OCI-LY3 (cell line): ENCODE measurements around the gene PGA3.
"Not testable (repeated sequence)": the region's sequence is repeated elsewhere in the genome, so short reads cannot be mapped to it uniquely, and the experiment has no call there.

Source experiments
- EZH2phosphoT487 ChIP-seq: fragments of 200-600 bp; shearing (Covaris generic); IDR thresholded peaks from 2 replicates; pipeline ENCODE4 v1.6.1; 2018; ENCODE audit warnings: antibody characterized with exemption, mixed run types, low read depth
- TF ChIP-seq, protein P1 (sequence below): fragments of 200-600, 300-600 bp; sonication (generic); IDR thresholded peaks from 2 replicates; pipeline ENCODE4 v1.5.1; 2014; ENCODE audit warnings: antibody characterized with exemption, low read length, low read depth

DNA sequence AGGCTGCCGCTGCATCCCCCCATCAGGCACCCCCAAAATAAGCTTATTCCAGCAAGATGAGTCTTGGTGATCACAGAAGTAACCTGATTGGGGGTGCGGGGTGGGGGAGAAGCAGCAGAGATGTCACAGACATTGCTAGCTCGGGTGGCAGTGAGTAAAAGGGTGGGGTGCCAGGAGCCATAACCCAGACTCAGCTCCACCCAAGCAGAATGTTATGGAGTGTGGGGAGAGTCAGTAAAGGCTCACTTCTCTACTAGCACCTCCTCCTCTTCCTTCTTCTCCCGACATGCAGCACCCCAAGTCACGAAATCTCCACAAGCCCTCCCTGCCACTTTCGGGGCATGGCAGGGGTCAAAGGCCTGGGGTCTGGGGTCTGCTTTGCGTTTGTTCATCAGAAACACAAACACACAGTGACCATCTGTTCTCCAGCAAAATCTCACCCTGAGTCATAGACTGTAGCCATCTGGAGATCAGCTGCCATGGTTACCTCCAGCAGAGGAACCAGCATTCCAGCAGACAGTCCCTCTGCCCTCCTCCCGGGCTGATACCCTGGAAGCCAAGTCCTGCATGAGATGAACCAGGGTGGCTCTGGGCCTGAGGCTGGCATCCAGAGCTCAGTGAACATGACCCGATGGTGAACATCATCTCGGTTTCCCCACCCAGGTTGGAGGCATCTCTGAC, 23.3 kb downstream of the PGA3 start:
- not testable (repeated sequence) for TF ChIP-seq EZH2phosphoT487
- TF ChIP-seq, protein P1, sequence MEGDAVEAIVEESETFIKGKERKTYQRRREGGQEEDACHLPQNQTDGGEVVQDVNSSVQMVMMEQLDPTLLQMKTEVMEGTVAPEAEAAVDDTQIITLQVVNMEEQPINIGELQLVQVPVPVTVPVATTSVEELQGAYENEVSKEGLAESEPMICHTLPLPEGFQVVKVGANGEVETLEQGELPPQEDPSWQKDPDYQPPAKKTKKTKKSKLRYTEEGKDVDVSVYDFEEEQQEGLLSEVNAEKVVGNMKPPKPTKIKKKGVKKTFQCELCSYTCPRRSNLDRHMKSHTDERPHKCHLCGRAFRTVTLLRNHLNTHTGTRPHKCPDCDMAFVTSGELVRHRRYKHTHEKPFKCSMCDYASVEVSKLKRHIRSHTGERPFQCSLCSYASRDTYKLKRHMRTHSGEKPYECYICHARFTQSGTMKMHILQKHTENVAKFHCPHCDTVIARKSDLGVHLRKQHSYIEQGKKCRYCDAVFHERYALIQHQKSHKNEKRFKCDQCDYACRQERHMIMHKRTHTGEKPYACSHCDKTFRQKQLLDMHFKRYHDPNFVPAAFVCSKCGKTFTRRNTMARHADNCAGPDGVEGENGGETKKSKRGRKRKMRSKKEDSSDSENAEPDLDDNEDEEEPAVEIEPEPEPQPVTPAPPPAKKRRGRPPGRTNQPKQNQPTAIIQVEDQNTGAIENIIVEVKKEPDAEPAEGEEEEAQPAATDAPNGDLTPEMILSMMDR = not testable (repeated sequence)
